DMS 273 (cell line): ENCODE data around the gene SARNP.

Experiments used
- DNase-seq: peaks from one replicate; lab custom pipeline; 2025; ENCODE audit not compliant: unreplicated experiment; lab: John Stamatoyannopoulos, UW

Gene SARNP

GRCh38 chr12:55726971-55727370 is 90.6 kb downstream of the SARNP start:
- no peak for DNase-seq

DNA sequence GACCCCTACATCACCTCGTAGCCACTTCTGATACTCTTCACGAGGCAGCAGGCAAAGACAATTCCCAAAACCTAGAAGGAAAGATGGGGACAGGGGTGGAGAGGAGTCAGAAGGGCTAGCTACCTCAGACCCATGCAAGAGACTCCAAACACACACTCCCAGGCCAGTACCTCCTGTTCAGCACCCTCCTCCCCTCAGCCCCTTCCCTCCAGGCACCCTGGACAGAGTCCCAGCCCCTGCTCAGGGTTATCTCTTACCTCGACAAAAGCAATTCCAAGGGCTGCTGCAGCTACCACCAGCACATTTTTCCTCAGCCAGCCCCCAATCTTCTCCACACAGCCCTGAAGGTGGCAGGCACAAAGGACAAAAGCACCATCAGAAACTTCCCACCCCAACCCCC is 92.0 kb downstream of the SARNP start:
- DNase-seq: no peak

DNA sequence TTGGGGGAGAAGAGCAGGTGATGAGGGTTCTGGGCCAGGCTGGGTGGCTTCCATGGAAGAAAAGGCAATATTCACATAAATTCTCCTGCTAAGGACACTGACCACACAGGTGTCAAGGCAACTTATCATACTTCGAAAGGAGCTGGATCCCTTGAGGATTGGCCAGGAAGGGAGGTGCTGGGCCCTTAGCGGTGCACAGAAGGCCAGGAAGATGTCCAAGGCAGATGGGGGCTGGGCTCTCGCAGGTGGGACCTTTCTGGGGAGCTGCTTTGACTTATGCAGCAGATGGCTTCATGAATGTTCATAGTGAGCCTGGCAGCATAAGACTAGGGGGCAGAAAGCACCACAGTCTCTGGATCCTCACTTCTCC is 92.6 kb downstream of the SARNP start:
- peak; percentile 63 for DNase-seq

DNA sequence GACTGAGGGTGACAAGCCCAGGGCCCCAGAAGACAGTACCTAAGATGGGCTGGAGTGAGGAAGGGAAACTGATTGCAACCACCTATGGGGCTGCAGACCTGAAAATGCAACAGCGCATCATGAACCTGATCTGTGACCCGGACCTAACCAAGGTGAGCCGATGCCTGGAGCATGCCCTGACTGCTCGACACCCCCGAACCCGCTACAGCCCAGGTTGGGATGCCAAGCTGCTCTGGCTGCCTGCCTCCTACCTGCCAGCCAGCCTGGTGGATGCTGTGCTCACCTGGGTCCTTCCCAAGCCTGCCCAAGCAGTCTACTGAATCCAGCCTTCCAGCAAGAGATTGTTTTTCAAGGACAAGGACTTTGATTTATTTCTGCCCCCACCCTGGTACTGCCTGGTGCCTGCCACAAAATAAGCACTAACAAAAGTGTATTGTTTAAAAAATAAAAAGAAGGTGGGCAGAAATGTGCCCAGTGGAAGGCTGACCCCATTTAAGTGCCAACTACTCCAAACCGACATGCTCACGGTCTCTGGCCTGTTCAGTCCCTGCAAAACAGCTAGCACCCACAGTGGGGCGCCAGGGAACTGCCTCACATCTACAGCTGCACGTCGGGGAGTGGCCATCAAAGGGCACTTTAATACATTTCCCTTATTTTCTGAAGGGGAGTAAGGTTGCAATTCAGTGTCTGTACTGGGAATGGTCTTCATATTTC is 93.1 kb downstream of the SARNP start:
- DNase-seq: peak; percentile 80

- DNase-seq: no peak
Observed at GRCh38 chr12:55723516-55724225, 93.9 kb downstream of the SARNP start.

DNA sequence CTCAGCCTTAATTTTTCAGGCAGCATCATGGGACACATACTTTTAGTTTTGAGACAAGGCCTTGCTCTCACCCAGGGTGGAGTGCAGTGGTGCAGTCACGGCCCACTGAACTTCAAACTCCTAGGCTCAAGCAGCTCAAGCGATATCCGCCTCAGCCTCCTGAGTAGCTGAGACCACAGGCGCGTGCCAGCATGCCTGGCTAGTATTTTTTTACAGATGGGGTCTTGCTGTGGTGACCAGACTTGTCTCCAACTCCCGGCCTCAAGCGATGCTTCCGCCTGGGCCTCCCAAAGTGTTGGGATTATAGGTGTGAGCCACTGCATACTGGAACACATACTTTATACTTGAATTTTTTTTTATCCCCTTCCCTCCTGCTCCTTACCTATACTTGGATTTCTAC is 94.6 kb downstream of the SARNP start:
- peak; percentile 14 for DNase-seq

- peak; percentile 27 for DNase-seq
Observed at GRCh38 chr12:55721601-55722213, 95.8 kb downstream of the SARNP start.

- DNase-seq: peak; percentile 96
Observed at GRCh38 chr12:55720894-55721444, 96.6 kb downstream of the SARNP start.

DNA sequence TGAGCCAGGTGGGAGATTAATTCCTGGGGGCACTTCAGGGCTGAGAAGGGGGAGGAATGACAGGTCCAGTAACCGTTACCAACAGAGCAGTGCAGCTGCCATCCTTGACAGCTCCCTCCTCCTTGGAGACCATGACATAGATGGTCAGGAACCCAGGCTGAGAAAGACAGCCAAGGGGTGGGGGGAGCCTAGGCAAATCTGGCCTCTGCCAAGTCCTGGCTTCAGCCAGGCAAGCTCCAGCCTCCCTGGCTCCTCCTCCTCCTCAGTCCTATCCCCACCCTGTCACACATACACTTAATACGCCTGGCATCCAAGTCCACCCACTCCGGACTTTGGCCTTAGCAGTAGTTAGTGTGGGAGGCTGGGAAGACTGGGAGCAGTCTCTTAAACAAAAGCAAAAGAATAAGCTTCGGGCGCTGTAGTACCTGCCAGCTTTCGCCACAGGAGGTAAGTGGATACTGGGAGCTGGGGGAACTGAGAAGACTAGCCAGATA is 97.4 kb downstream of the SARNP start, which contains the start of gene RDH5:
Gene RDH5 (plus strand): TSS at position 323 of the 494 bp plus-strand sequence. CDS start 792 bp downstream, outside the sequence.
- DNase-seq: peak; percentile 85

GRCh38 chr12:55719371-55719770 is 98.2 kb downstream of the SARNP start:
- no peak for DNase-seq

- DNase-seq: peak; percentile 34
Observed at GRCh38 chr12:55718624-55719275, 98.8 kb downstream of the SARNP start.

- DNase-seq: no peak
Observed at GRCh38 chr12:55718015-55718414, 99.5 kb downstream of the SARNP start.

- peak; percentile 98 for DNase-seq
Observed at GRCh38 chr12:55717011-55718007, 100.2 kb downstream of the SARNP start.

GRCh38 chr12:55716582-55716957 is 101.0 kb downstream of the SARNP start:
- DNase-seq: no peak

DNA sequence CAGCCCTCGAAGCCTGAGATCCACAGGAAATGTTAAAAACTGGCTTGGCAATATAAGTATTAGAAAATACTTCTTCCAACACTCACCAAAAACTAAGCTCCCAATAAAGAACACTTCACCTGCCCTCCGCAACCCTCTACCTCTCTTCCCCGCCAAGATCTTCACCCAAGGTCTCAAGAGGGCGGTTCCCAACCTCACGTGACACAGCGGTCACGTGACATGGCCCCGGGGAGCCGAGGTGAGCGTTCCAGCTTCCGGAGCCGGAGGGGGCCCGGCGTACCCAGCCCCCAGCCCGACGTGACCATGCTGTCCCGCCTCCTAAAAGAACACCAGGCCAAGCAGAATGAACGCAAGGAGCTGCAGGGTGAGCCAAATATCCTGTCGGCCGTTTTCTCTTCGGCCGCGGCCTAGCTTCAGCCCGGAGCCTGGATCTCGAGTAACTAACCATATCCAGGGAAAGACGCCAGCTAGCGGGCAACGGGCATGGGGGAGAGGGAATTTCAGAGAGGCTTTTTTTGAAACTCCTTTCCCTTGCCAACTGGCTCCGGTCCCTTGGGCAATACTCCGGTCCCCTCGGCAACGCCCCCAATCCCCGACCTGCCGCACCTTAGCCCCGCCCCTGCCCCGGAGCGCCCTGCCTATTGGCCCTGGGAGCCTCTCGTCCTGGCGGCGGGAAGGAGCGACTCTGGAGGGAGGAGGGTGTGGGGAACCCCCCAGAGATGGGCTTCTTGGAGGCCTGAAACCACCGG is 101.5 kb downstream of the SARNP start, which contains the start of gene BLOC1S1:
Gene BLOC1S1 (plus strand): TSS at position 214 of the 749 bp plus-strand sequence. CDS start 6 bp downstream, at position 220.
- peak; percentile 97 for DNase-seq

DNA sequence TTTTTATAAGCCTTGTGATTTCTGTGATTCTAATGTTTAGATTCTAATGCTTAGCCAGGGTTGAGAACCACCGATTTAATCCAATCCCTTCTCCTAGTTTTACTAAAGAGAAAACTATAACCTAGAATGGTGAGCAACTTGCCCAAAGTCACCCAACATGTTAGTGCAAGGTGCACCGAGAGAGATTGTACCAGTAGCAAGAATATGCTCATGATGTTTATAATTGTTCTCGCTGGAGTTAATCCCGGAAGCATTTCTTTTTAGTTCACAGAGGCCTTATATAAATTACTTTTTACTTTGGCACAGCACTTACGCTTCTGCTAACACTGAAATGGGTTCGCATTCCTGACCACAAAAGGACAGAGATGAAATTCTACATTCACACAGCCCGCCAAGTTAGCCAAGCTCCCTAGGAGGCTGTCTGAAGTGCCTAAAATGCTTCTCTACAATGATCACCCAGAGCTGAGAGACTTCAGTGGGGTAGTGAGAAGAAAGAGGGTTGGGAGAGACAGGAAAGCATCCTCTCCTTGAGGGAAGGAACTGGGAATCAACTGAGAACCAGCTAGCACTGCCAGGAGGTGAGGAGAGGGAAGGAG is 102.3 kb downstream of the SARNP start:
- no peak for DNase-seq

DNA sequence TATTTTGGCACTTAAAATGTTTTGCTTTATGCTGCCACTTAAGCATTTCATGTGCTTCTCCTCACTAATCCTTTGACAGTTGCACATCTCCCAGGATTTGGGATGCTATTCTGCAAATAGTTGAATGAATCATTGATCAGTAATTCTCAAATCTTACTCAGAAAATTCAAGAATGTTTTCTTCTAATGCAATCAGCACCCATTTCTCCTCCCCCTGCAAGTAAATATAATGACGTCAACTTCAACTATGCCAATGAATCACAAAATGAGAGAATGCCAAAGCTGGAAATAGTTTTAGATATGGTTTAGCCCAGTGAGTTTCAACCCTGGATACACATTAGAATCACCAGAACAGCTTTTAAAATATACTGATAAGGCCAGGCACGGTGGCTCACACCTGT is 103.8 kb downstream of the SARNP start:
- DNase-seq: no peak

- peak; percentile 19 for DNase-seq
Observed at GRCh38 chr12:55712700-55713415, 104.7 kb downstream of the SARNP start.
